Islet precursor cell (in vitro differentiated cells): Measurements from ENCODE around the gene TSEN34.
A peak's percentile ranks its signal among the peaks of the same experiment; 100 is the strongest.
"Not testable (repeated sequence)": the region's sequence is repeated elsewhere in the genome, so short reads cannot be mapped to it uniquely, and the experiment has no call there.

Experiments used
- DNase-seq: peaks from one replicate; pipeline ENCODE4 v3.0.0-alpha.2; 2018

Gene TSEN34

DNA sequence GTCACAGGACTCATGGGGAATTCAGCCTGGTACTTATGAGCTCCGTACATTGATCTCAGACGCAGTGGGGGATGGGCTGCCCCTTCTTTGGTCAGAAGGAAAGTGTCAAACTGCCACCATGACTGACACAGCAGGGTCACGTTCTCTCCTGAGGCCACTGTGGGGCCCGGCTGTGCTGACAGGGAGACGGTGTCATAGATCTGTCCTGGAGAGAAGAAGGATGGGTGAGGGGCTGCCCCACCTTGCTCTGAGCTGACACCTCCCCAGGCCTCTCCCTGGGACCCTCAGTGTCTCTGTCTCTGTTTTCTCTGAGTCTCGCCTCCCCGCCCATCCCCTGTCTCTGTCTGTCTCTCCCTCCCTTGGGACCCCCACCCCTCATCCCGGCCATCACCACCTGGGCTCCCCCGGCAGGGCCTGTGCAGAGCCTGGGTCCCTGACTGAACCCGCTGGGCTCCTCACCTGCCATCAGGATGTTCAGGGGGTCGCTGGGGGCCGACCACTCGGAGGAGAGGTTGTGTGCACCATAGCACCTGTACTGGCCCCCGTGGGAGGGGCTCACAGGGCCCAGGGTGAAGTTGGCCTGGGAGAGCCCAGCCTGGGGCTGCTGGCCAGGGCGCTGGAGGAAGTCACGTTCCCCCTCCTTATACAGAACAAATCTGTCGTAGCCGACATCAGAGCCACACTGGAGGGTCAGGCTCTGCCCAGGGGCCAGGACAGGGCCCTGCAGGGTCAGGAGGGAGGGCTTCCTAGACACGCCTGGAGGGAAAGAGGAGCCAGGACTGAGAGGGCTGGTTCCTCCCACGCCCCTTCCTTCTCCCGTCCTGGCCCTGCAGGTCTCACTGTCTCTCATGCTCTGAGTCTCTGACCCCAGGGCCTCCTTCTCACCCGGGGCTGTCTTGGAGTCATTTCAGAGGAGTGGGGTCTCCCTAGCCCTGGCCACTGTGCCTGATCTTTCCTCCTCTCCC is 49.5 kb downstream of the TSEN34 start:
- peak; percentile 44 for DNase-seq

DNA sequence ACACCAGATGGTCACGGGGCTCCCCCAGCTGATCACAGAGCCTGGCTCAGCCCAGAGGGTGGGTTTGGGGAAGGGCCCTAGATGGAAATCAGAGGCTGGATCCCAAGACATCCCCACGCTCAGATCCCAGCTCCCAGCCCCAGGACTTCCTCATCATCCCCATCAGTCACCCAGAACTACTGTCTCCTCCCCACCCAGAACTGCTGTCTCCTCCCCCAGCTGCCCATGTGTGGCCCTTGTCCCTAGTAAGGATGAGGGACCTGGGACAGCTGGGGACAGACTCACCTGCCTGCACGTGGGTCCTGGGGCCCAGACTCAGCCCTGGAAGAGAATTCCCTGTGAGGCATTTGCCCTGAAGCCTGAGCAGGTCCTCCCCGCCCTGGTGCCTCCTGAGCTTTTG is 51.1 kb downstream of the TSEN34 start:
- DNase-seq, result peak; percentile 42

DNA sequence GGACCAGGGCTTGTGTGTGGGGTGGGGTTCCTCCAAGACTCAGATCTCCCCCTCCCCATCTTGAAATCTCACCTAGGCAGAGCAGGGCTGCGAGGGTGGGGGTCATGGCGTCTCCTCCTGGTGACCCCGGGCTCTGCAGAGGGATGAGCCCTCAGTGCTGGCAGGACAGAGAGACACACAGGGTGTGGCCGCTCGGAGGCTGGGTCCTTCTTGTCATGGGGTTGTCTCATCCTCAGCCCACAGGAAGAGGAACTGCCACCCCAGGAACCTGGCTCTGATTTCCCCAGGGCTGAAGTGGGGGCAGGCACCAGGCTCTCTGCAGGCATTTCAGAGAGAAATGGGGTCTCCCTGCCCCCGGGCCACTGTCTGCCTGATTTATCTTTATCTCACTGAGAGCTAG is 51.5 kb downstream of the TSEN34 start, which contains the start of gene LILRA6:
TSS of gene LILRA6 (minus strand) at position 145 of the 400 bp plus-strand sequence.
- not testable (repeated sequence) for DNase-seq

DNA sequence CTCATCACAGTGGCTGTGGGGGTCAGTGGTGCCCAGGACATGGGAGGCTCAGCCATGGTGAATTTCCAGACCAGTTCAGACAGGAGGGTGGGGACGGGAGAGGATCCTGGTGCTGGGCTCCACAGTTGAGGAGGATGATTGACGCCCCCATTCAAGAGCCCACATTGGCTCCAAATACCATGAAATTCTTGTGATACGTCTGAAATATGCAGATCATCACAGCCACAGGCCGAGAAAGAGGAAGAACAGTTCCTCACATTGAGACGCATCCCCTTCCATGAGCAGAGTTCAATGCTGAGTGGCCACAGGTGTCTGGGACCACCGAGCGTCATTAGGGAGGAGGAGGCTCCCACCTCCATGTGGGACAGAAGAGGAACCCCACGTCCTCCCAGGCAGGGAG is 52.7 kb downstream of the TSEN34 start:
- peak; percentile 17 for DNase-seq
